ENCODE data around the gene PSMD1. TPM values are rescaled to one million over a fixed set of nuclear protein-coding genes. Genes with fewer than 3 reads are reported as not detected.

Gene PSMD1
- total RNA-seq, 1 donor from 2014 or later: 126 TPM

GRCh38 chr2:231034291-231034882 is 22.3 kb upstream of the PSMD1 start:
- intact Hi-C loops (cut with micrococcal nuclease): no loop called here

GRCh38 chr2:231036131-231036530 is 20.5 kb upstream of the PSMD1 start:
- intact Hi-C loops (cut with micrococcal nuclease): no loop called here

- intact Hi-C loops (cut with micrococcal nuclease): no loop called here
These were observed 20.0 kb upstream of the PSMD1 start for GRCh38 chr2:231036578-231037106.

GRCh38 chr2:231037202-231037730 is 19.4 kb upstream of the PSMD1 start, which contains the start of gene C2orf72:
Gene C2orf72 (plus strand): TSS chr2:231037523. CDS start chr2:231037566, 43 bp downstream.
- intact Hi-C loops (cut with micrococcal nuclease): no loop called here

GRCh38 chr2:231037731-231038482 is 18.8 kb upstream of the PSMD1 start:
- intact Hi-C loops (cut with micrococcal nuclease): no loop called here

GRCh38 chr2:231038483-231039293 is 18.0 kb upstream of the PSMD1 start:
- intact Hi-C loops (cut with micrococcal nuclease): no loop called here

GRCh38 chr2:231039294-231039664 is 17.4 kb upstream of the PSMD1 start:
- intact Hi-C loops (cut with micrococcal nuclease): no loop called here

GRCh38 chr2:231039821-231040364 is 16.8 kb upstream of the PSMD1 start:
- intact Hi-C loops (cut with micrococcal nuclease): no loop called here

- intact Hi-C loops (cut with micrococcal nuclease): no loop called here
These were observed 15.5 kb upstream of the PSMD1 start for GRCh38 chr2:231041061-231041689.

GRCh38 chr2:231043796-231044195 is 12.9 kb upstream of the PSMD1 start:
- intact Hi-C loops (cut with micrococcal nuclease): no loop called here

- intact Hi-C loops (cut with micrococcal nuclease): no loop called here
These were observed 9.8 kb upstream of the PSMD1 start for GRCh38 chr2:231046916-231047273.

- intact Hi-C loops (cut with micrococcal nuclease): no loop called here
These were observed 9.3 kb upstream of the PSMD1 start for GRCh38 chr2:231047274-231047922.

- intact Hi-C loops (cut with micrococcal nuclease): no loop called here
These were observed 8.4 kb upstream of the PSMD1 start for GRCh38 chr2:231047923-231048915.

GRCh38 chr2:231049286-231050017 is 7.2 kb upstream of the PSMD1 start:
- intact Hi-C loops (cut with micrococcal nuclease): loop anchor here (5.0 to 10.0 kb wide), 4 partner anchors 148 to 1225 kb away; partner anchors contain the start of genes ARMC9 and PTMA

GRCh38 chr2:231050018-231050901 is 6.4 kb upstream of the PSMD1 start:
- intact Hi-C loops (cut with micrococcal nuclease): loop anchor here (5.0 to 10.0 kb wide), 4 partner anchors 147 to 1225 kb away; partner anchors contain the start of genes ARMC9 and PTMA

GRCh38 chr2:231051116-231051515 is 5.6 kb upstream of the PSMD1 start:
- intact Hi-C loops (cut with micrococcal nuclease): loop anchor here (5.0 to 10.0 kb wide), 4 partner anchors 146 to 1226 kb away; partner anchors contain the start of genes ARMC9 and PTMA

Data from T-helper 1 cell treated with Interleukin-12 subunit alpha and Interleukin-12 subunit beta and Interleukin-4 antibody, amounts not matched to agents 30 ng/mL and 1 ng/mL, for 36 hours (primary cell).